ENCODE measurements around the gene ZHX3. TPM values are rescaled to one million over a fixed set of nuclear protein-coding genes. Genes with fewer than 3 reads are reported as not detected.

Gene ZHX3
- total and polyA plus RNA-seq, 2 of the 13 experiments (the other 11 are each of a cell fraction or from before 2014, with no cell fraction given), result 8.4 to 11.7 TPM

GRCh38 chr20:41137614-41138474, 179.7 kb downstream of the ZHX3 start (continued):
- no peak for TF ChIP-seq MLXIP (CRISPR knock-in tag; IDR thresholded peaks at IDR 0.05; ENCODE audit: borderline replicate concordance)
- no peak; the same call in 1 of the 2 replicates for TF ChIP-seq RNF219 (CRISPR knock-in tag; IDR thresholded peaks at IDR 0.05)
- TF ChIP-seq ZBTB3 (CRISPR knock-in tag; IDR thresholded peaks at IDR 0.05; ENCODE audit: borderline replicate concordance, low read depth), result 0 out of 2 replicates have a peak, but pooled peaks have one; percentile 23
- TF ChIP-seq THAP8 (CRISPR knock-in tag; IDR thresholded peaks at IDR 0.05; ENCODE audit: borderline replicate concordance), result 0 out of 2 replicates have a peak, but pooled peaks have one; percentile 73
- 0 out of 2 replicates have a peak, but pooled peaks have one; percentile 44 for TF ChIP-seq THAP11 (CRISPR knock-in tag; IDR thresholded peaks at IDR 0.05)
- no peak for TF ChIP-seq ZFP36L1 (CRISPR knock-in tag; IDR thresholded peaks at IDR 0.05)
- no peak for TF ChIP-seq DNMT3B (CRISPR knock-in tag; conservative IDR thresholded peaks at IDR 0.05)
- no peak for TF ChIP-seq CBX1 (IDR thresholded peaks at IDR 0.05; ENCODE audit: low read depth)
- peak; percentile 54; the same call in 1 of the 2 replicates for TF ChIP-seq ZNF839 (CRISPR knock-in tag; IDR thresholded peaks at IDR 0.05; ENCODE audit: borderline replicate concordance)
- TF ChIP-seq MEIS1 (CRISPR knock-in tag; IDR thresholded peaks at IDR 0.05; ENCODE audit: borderline replicate concordance), result no peak; the same call in 1 of the 2 replicates
- TF ChIP-seq HNF4A (CRISPR knock-in tag; IDR thresholded peaks at IDR 0.05), result peak; percentile 19; the same call in 1 of the 2 replicates
- TF ChIP-seq ZNF549 (CRISPR knock-in tag; IDR thresholded peaks at IDR 0.05), result no peak
- peak; percentile 30; the same call in 1 of the 2 replicates for TF ChIP-seq XBP1 (CRISPR knock-in tag; IDR thresholded peaks at IDR 0.05)
- TF ChIP-seq ZNF713 (CRISPR knock-in tag; IDR thresholded peaks at IDR 0.05), result peak; percentile 27; the same call in 1 of the 2 replicates
- peak; percentile 64; the same call in 1 of the 2 replicates for TF ChIP-seq ZBTB42 (CRISPR knock-in tag; IDR thresholded peaks at IDR 0.05)
- TF ChIP-seq GABPB1 (CRISPR knock-in tag; IDR thresholded peaks at IDR 0.05), result peak; percentile 89
- peak; percentile 75; the same call in 1 of the 2 replicates for TF ChIP-seq CENPT (CRISPR knock-in tag; IDR thresholded peaks at IDR 0.05; ENCODE audit: low read depth)
- 0 out of 2 replicates have a peak, but pooled peaks have one; percentile 51 for TF ChIP-seq TBP (CRISPR knock-in tag; IDR thresholded peaks at IDR 0.05)
- no peak for TF ChIP-seq HNRNPH1 (optimal IDR thresholded peaks at IDR 0.05; ENCODE audit: low read depth, low read length)
- peak; percentile 94 for TF ChIP-seq ZNF615 (CRISPR knock-in tag; IDR thresholded peaks at IDR 0.05; ENCODE audit: borderline replicate concordance)
- TF ChIP-seq MTA1 (CRISPR knock-in tag; IDR thresholded peaks at IDR 0.05; ENCODE audit: borderline replicate concordance), result 0 out of 2 replicates have a peak, but pooled peaks have one; percentile 9
- TF ChIP-seq RXRB (CRISPR knock-in tag; IDR thresholded peaks at IDR 0.05; ENCODE audit: borderline replicate concordance), result 0 out of 2 replicates have a peak, but pooled peaks have one; percentile 7
